WTC11 (cell line): ENCODE results near the gene CORIN.

Source experiments
- CREM ChIP-seq: sonication (generic); formaldehyde crosslinking; IDR thresholded peaks from 2 replicates; pipeline ENCODE4 v1.8.1; 2022; ENCODE audit warnings: mild to moderate bottlenecking, missing genetic modification reagents, moderate library complexity
- ESRRA ChIP-seq: sonication (generic); formaldehyde crosslinking; IDR thresholded peaks from 2 replicates; pipeline ENCODE4 v1.8.1; 2022; ENCODE audit warnings: mild to moderate bottlenecking, missing genetic modification reagents, borderline replicate concordance
- GTF2I ChIP-seq: fragments of 250-450 bp; sonication (Bioruptor Pico); conservative IDR thresholded peaks from 2 replicates; pipeline ENCODE4 v1.4.0; 2021; ENCODE audit warnings: mild to moderate bottlenecking
- SP1 ChIP-seq: sonication (generic); formaldehyde crosslinking; conservative IDR thresholded peaks from 2 replicates; pipeline ENCODE4 v1.8.1; 2022; ENCODE audit warnings: missing genetic modification reagents
- TEAD4 ChIP-seq: sonication (generic); formaldehyde crosslinking; IDR thresholded peaks from 2 replicates; pipeline ENCODE4 v1.8.0; 2022; ENCODE audit warnings: mild to moderate bottlenecking, missing genetic modification reagents
- ZNF138 ChIP-seq: sonication (generic); formaldehyde crosslinking; conservative IDR thresholded peaks from 2 replicates; pipeline ENCODE4 v1.8.1; 2022; ENCODE audit warnings: mild to moderate bottlenecking, moderate library complexity, missing genetic modification reagents
- ZNF263 ChIP-seq: sonication (generic); formaldehyde crosslinking; IDR thresholded peaks from 2 replicates; pipeline ENCODE4 v1.8.1; 2022; ENCODE audit warnings: low read depth, mild to moderate bottlenecking, moderate library complexity, missing genetic modification reagents
- ZNF317 ChIP-seq: sonication (generic); formaldehyde crosslinking; IDR thresholded peaks from 2 replicates; pipeline ENCODE4 v1.8.1; 2023; ENCODE audit warnings: low read depth, mild to moderate bottlenecking, moderate library complexity, missing genetic modification reagents, borderline replicate concordance
- ZNF671 ChIP-seq: fragments of 250-450 bp; sonication (Bioruptor Pico); IDR thresholded peaks from 2 replicates; pipeline ENCODE4 v1.8.0; 2021; ENCODE audit warnings: mild to moderate bottlenecking
- TF ChIP-seq, protein P1 (sequence below): fragments of 200-600 bp; IDR thresholded peaks from 2 replicates; pipeline ENCODE4 v1.8.0; 2022; ENCODE audit warnings: antibody characterized with exemption
- TF ChIP-seq, protein P2 (sequence below): sonication (generic); formaldehyde crosslinking; IDR thresholded peaks from 2 replicates; pipeline ENCODE4 v1.8.1; 2023; ENCODE audit warnings: mild to moderate bottlenecking, missing genetic modification reagents, moderate library complexity
- TF ChIP-seq, protein P3 (sequence below): sonication (generic); formaldehyde crosslinking; IDR thresholded peaks from 2 replicates; pipeline ENCODE4 v1.8.1; 2023; ENCODE audit warnings: mild to moderate bottlenecking, missing genetic modification reagents

DNA sequence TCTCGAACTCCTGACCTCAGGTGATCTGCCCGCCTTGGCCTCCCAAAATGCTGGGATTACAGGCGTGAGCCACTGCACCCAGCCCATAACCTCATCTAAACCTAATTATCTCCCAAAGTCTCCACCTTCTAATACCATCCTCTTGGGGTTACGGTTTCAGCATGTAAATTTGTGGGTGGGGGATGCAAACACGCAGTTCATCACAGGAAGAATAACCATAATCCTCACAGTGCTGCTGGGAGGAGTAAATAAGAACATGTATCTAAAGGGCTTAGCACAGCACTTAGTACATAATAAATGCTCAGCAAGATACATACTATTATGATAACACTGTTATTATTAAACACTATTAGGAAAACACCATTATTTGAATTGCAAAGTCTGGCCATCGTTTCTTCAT lies 116.4 kb downstream of the CORIN start:
- no peak for TF ChIP-seq SP1 (CRISPR knock-in tag)
- no peak for TF ChIP-seq GTF2I
- TF ChIP-seq, protein P1, sequence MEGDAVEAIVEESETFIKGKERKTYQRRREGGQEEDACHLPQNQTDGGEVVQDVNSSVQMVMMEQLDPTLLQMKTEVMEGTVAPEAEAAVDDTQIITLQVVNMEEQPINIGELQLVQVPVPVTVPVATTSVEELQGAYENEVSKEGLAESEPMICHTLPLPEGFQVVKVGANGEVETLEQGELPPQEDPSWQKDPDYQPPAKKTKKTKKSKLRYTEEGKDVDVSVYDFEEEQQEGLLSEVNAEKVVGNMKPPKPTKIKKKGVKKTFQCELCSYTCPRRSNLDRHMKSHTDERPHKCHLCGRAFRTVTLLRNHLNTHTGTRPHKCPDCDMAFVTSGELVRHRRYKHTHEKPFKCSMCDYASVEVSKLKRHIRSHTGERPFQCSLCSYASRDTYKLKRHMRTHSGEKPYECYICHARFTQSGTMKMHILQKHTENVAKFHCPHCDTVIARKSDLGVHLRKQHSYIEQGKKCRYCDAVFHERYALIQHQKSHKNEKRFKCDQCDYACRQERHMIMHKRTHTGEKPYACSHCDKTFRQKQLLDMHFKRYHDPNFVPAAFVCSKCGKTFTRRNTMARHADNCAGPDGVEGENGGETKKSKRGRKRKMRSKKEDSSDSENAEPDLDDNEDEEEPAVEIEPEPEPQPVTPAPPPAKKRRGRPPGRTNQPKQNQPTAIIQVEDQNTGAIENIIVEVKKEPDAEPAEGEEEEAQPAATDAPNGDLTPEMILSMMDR = no peak
- no peak for TF ChIP-seq ESRRA
- TF ChIP-seq ZNF138 (CRISPR knock-in tag) = no peak
- TF ChIP-seq ZNF671 (CRISPR knock-in tag) = no peak
- TF ChIP-seq, protein P2, sequence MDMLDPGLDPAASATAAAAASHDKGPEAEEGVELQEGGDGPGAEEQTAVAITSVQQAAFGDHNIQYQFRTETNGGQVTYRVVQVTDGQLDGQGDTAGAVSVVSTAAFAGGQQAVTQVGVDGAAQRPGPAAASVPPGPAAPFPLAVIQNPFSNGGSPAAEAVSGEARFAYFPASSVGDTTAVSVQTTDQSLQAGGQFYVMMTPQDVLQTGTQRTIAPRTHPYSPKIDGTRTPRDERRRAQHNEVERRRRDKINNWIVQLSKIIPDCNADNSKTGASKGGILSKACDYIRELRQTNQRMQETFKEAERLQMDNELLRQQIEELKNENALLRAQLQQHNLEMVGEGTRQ (CRISPR knock-in tag) = no peak
- TF ChIP-seq CREM (CRISPR knock-in tag) = no peak
- TF ChIP-seq ZNF263 = no peak
- TF ChIP-seq, protein P3, sequence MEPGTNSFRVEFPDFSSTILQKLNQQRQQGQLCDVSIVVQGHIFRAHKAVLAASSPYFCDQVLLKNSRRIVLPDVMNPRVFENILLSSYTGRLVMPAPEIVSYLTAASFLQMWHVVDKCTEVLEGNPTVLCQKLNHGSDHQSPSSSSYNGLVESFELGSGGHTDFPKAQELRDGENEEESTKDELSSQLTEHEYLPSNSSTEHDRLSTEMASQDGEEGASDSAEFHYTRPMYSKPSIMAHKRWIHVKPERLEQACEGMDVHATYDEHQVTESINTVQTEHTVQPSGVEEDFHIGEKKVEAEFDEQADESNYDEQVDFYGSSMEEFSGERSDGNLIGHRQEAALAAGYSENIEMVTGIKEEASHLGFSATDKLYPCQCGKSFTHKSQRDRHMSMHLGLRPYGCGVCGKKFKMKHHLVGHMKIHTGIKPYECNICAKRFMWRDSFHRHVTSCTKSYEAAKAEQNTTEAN = no peak
- no peak for TF ChIP-seq TEAD4
- no peak for TF ChIP-seq ZNF317
